Measurements from ENCODE around the gene CEACAM3.

CEACAM3 gene

GRCh38 chr19:41793414-41793727 lies 3.0 kb upstream of the CEACAM3 start:
- DNase-seq = no peak

GRCh38 chr19:41795031-41795461 lies 1.3 kb upstream of the CEACAM3 start:
- DNase-seq = peak; percentile 10

GRCh38 chr19:41796901-41797300 lies 514 bp downstream of the CEACAM3 start:
- no peak for DNase-seq

- no peak for DNase-seq
These were observed 3.1 kb downstream of the CEACAM3 start for GRCh38 chr19:41799444-41800000.

- DNase-seq = no peak
These were observed 4.6 kb downstream of the CEACAM3 start for GRCh38 chr19:41801031-41801430.

- DNase-seq = no peak
These were observed 5.4 kb downstream of the CEACAM3 start for GRCh38 chr19:41801792-41802211.

- DNase-seq = no peak
These were observed 6.4 kb downstream of the CEACAM3 start for GRCh38 chr19:41802770-41803169.

GRCh38 chr19:41804336-41804735 lies 7.9 kb downstream of the CEACAM3 start:
- no peak for DNase-seq

- DNase-seq = no peak
These were observed 10.8 kb downstream of the CEACAM3 start for GRCh38 chr19:41807176-41807575.

- no peak for DNase-seq
These were observed 12.5 kb downstream of the CEACAM3 start for GRCh38 chr19:41808663-41809566.

GRCh38 chr19:41810301-41810700 lies 13.9 kb downstream of the CEACAM3 start:
- DNase-seq = no peak

GRCh38 chr19:41811036-41811435 lies 14.6 kb downstream of the CEACAM3 start:
- DNase-seq = no peak

- DNase-seq = no peak
These were observed 15.6 kb downstream of the CEACAM3 start for GRCh38 chr19:41811981-41812380.

GRCh38 chr19:41813911-41814310 lies 17.5 kb downstream of the CEACAM3 start:
- DNase-seq = no peak

- DNase-seq = no peak
These were observed 18.9 kb downstream of the CEACAM3 start for GRCh38 chr19:41815301-41815700.

GRCh38 chr19:41816761-41817160 lies 20.4 kb downstream of the CEACAM3 start:
- DNase-seq = no peak

GRCh38 chr19:41821003-41821735 lies 24.8 kb downstream of the CEACAM3 start:
- peak; percentile 14 for DNase-seq

- no peak for DNase-seq
These were observed 41.8 kb downstream of the CEACAM3 start for GRCh38 chr19:41837981-41838708.

- DNase-seq = no peak
These were observed 42.8 kb downstream of the CEACAM3 start for GRCh38 chr19:41839211-41839610.

- no peak for DNase-seq
These were observed 47.0 kb downstream of the CEACAM3 start for GRCh38 chr19:41843371-41843770.

GRCh38 chr19:41844601-41845000 lies 48.2 kb downstream of the CEACAM3 start, which contains the start of gene LYPD4:
Gene LYPD4, minus strand, starts transcription at chr19:41844683. Its CDS starts 5,398 bp downstream, at chr19:41839285.
- DNase-seq = no peak

- DNase-seq = no peak
These were observed 48.4 kb downstream of the CEACAM3 start, which contains the start of gene DMRTC2 for GRCh38 chr19:41845001-41845050. Gene DMRTC2, plus strand, starts transcription at chr19:41845042. Its CDS starts 2,387 bp downstream, at chr19:41847429.

GRCh38 chr19:41845051-41845590 lies 48.7 kb downstream of the CEACAM3 start:
- DNase-seq = no peak
